ENCODE results near the gene R3HDM2.
"Not testable (repeated sequence)": the region's sequence is repeated elsewhere in the genome, so short reads cannot be mapped to it uniquely, and the experiment has no call there.

Gene R3HDM2

DNA sequence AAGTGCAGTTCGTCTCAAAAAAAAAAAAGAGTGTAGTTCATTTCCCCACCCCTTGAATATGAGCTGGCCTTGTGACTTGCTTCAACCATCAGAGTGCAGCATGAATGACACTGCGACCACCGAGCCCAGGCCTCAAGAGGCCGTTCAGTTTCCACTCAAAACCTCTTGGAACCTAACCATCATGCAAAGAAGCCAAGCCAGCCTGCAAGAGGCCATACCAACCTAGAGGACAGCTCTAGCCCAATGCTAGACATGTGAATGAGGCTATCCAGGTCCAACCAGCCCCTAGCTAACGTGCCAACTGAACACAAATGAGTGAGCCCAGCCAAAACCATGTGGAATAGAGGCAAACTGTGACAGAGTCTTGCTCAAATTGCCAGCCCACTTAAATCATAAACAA lies 29.7 kb downstream of the R3HDM2 start:
- Histone ChIP-seq H3K4me1 (ENCODE audit: control extremely low read depth in 1 of 4, control insufficient read depth in 4 of 4, insufficient read depth in 4 of 4, low read length in 3 of 4) (no peaks in the 10 kb centered on the region), H3K27ac (ENCODE audit: insufficient read depth in 1 of 2, low read depth in 1 of 2, low read length in 2 of 2, poor library complexity in 1 of 2, severe bottlenecking in 2 of 2) (no peak overlapping the region), H3K27me3 (replicated peaks in 2 of 5; ENCODE audit: control insufficient read depth in 4 of 5, insufficient read depth in 5 of 5, low read length in 4 of 5) (no peaks in the 10 kb centered on the region), H3K36me3 (ENCODE audit: control insufficient read depth in 4 of 4, insufficient read depth in 4 of 4, low read length in 3 of 4) (no peaks in the 10 kb centered on the region), H3K4me3 (ENCODE audit: control insufficient read depth in 1 of 7, extremely low read depth in 1 of 7, insufficient read depth in 4 of 7, low read depth in 2 of 7, low read length in 6 of 7) (no peak overlapping the region), H3K9me3 (ENCODE audit: control extremely low read depth in 1 of 5, control insufficient read depth in 4 of 5, insufficient read depth in 2 of 5, low read depth in 1 of 5, low read length in 4 of 5) (no peaks in the 10 kb centered on the region)
- no peak for DNase-seq
- POLR2A ChIA-PET, result no interaction called here
- 96% methylated on average over 4 of the region's 5 CpGs for WGBS (ENCODE audit: insufficient coverage)
- CTCF ChIA-PET, result interaction anchor here (0.6 to 1.9 kb wide), 5 partner anchors 8 to 163 kb away, joined by 3 to 9 read pairs (median 4); partner anchors contain the start of gene INHBE

DNA sequence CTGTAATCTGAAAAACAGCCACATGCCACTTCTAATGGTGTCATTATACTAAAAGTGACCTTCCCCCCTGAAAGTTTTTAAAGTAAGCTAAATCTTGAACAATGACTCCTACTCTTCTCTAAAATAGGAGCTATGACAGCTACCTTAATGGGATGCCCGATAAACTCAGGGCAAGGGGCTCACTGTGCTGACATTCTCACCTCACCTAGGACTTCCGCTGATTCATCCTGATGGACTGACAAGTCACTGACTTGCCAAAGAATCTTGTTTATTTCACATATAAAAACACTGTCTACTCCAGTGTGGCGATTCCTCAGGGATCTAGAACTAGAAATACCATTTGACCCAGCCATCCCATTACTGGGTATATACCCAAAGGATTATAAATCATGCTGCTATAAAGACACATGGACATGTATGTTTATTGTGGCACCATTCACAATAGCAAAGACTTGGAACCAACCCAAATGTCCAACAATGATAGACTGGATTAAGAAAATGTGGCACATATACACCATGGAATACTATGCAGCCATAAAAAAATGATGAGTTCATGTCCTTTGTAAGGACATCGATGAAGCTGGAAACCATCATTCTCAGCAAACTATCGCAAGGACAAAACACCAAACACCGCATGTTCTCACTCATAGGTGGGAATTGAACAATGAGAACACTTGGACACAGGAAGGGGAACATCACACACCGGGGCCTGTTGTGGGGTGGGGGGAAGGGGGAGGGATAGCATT lies 31.0 kb downstream of the R3HDM2 start:
- ChIA-PET POLR2A (interaction anchor here (0.6 kb wide), 1 partner anchor 29 kb away, joined by 3 read pairs; no protein-coding TSS in a partner anchor), CTCF (interaction anchor here (1.4 to 1.5 kb wide), 2 partner anchors 8 to 92 kb away, joined by 4 to 5 read pairs; no protein-coding TSS in a partner anchor)
- WGBS (ENCODE audit: insufficient coverage), result 100% methylated on average over 2 of the region's 7 CpGs

DNA sequence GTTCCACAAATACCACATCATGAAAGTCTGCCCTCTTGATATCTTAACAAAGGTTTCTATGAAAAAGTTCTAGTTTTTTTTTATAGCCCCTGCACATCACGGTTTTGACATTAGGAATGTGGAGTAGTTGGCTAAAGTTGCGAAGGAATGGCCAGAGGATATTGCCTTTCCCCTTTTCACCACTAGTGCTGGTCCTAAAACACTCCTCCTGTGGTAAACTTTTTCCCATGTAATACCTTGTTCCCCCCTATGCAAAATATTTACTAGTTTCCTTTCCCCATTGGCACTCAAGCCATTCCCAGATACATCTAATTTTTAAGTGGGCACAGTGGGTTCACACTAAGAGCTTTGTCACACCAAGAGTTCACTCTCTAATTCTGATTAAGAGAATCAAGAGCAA lies 33.4 kb downstream of the R3HDM2 start:
- DNase-seq, result no peak
- Histone ChIP-seq H3K4me1 (ENCODE audit: control extremely low read depth in 1 of 4, control insufficient read depth in 4 of 4, insufficient read depth in 4 of 4, low read length in 3 of 4) (no peaks in the 10 kb centered on the region), H3K36me3 (ENCODE audit: control insufficient read depth in 4 of 4, insufficient read depth in 4 of 4, low read length in 3 of 4) (peaks cover 4 to 12% (median 7%) of the 10 kb centered on the region in 4 experiments), H3K9me3 (ENCODE audit: control extremely low read depth in 1 of 5, control insufficient read depth in 4 of 5, insufficient read depth in 2 of 5, low read depth in 1 of 5, low read length in 4 of 5) (no peaks in the 10 kb centered on the region), H3K27ac (ENCODE audit: insufficient read depth in 1 of 2, low read depth in 1 of 2, low read length in 2 of 2, poor library complexity in 1 of 2, severe bottlenecking in 2 of 2) (no peak overlapping the region), H3K27me3 (replicated peaks in 2 of 5; ENCODE audit: control insufficient read depth in 4 of 5, insufficient read depth in 5 of 5, low read length in 4 of 5) (no peaks in the 10 kb centered on the region), H3K4me3 (ENCODE audit: control insufficient read depth in 1 of 7, extremely low read depth in 1 of 7, insufficient read depth in 4 of 7, low read depth in 2 of 7, low read length in 6 of 7) (no peak overlapping the region)
- CTCF ChIA-PET, result no interaction called here
- POLR2A ChIA-PET, result no interaction called here
- WGBS (ENCODE audit: insufficient coverage), result 83% methylated on average over 1 of the region's 2 CpGs

More for the DNA sequence above, 31.0 kb downstream of the R3HDM2 start:
- H3K27ac ChIP-seq (ENCODE audit: insufficient read depth in 1 of 2, low read depth in 1 of 2, low read length in 2 of 2, poor library complexity in 1 of 2, severe bottlenecking in 2 of 2); H3K4me1 ChIP-seq (ENCODE audit: control extremely low read depth in 1 of 4, control insufficient read depth in 4 of 4, insufficient read depth in 4 of 4, low read length in 3 of 4); DNase-seq; H3K36me3 ChIP-seq (ENCODE audit: control insufficient read depth in 4 of 4, insufficient read depth in 4 of 4, low read length in 3 of 4); H3K27me3 ChIP-seq (replicated peaks in 2 of 5; ENCODE audit: control insufficient read depth in 4 of 5, insufficient read depth in 5 of 5, low read length in 4 of 5); H3K9me3 ChIP-seq (ENCODE audit: control extremely low read depth in 1 of 5, control insufficient read depth in 4 of 5, insufficient read depth in 2 of 5, low read depth in 1 of 5, low read length in 4 of 5); H3K4me3 ChIP-seq (ENCODE audit: control insufficient read depth in 1 of 7, extremely low read depth in 1 of 7, insufficient read depth in 4 of 7, low read depth in 2 of 7, low read length in 6 of 7): not testable (repeated sequence)

DNA sequence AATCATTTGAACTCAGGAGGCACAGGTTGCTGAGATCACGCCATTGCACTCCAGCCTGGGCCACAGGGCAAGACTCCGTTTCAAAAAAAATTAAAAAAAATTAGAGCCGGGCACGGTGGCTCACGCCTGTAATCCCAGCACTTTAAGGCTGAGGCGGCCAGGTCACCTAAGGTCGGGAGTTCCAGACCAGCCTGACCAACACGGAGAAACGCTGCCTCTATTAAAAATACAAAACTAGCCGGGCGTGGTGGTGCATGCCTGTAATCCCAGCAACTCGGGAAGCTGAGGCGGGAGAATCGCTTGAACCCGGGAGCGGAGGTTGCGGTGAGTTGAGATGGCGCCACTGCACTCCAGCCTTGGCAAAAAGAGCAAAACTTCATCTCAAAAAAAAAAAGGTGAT lies 35.7 kb downstream of the R3HDM2 start:
- DNase-seq, result no peak
- no peak overlapping the region for H3K27ac ChIP-seq (ENCODE audit: insufficient read depth in 1 of 2, low read depth in 1 of 2, low read length in 2 of 2, poor library complexity in 1 of 2, severe bottlenecking in 2 of 2)
- H3K9me3 ChIP-seq (ENCODE audit: control extremely low read depth in 1 of 5, control insufficient read depth in 4 of 5, insufficient read depth in 2 of 5, low read depth in 1 of 5, low read length in 4 of 5), result no peaks in the 10 kb centered on the region
- no peaks in the 10 kb centered on the region for H3K27me3 ChIP-seq (replicated peaks in 2 of 5; ENCODE audit: control insufficient read depth in 4 of 5, insufficient read depth in 5 of 5, low read length in 4 of 5)
- no peak overlapping the region for H3K4me3 ChIP-seq (ENCODE audit: control insufficient read depth in 1 of 7, extremely low read depth in 1 of 7, insufficient read depth in 4 of 7, low read depth in 2 of 7, low read length in 6 of 7)
- CTCF ChIA-PET, result interaction anchor here (0.9 kb wide), 1 partner anchor 44 kb away, joined by 3 read pairs; no protein-coding TSS in a partner anchor
- POLR2A ChIA-PET, result no interaction called here
- no peaks in the 10 kb centered on the region for H3K4me1 ChIP-seq (ENCODE audit: control extremely low read depth in 1 of 4, control insufficient read depth in 4 of 4, insufficient read depth in 4 of 4, low read length in 3 of 4)
- H3K36me3 ChIP-seq (ENCODE audit: control insufficient read depth in 4 of 4, insufficient read depth in 4 of 4, low read length in 3 of 4), result peaks cover 4 to 17% (median 10%) of the 10 kb centered on the region in 4 experiments
- 95% methylated on average over 18 of the region's 18 CpGs for WGBS (ENCODE audit: insufficient coverage)

DNA sequence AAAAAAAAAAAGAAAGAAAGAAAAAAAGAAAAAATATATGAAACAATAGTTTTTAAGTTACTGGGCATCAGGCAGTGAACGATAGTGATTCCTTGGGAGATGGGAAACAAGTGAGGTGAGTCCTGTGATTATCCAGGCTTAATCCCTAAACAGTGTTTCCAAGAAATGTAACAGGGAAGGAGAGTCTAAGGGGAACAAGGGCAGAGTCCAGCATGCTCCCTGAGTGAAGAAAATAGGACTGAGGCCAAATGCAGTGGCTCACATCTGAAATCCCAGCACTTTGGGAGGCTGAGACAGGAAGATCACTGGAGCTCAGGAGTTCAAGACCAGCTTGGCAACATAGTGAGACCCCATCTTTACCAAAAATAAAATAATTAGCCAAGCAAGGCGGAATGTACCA lies 40.7 kb downstream of the R3HDM2 start:
- CTCF ChIA-PET, result interaction anchor here (1.0 to 2.7 kb wide), 4 partner anchors 11 to 74 kb away, joined by 3 to 9 read pairs (median 3); no protein-coding TSS in a partner anchor

DNA sequence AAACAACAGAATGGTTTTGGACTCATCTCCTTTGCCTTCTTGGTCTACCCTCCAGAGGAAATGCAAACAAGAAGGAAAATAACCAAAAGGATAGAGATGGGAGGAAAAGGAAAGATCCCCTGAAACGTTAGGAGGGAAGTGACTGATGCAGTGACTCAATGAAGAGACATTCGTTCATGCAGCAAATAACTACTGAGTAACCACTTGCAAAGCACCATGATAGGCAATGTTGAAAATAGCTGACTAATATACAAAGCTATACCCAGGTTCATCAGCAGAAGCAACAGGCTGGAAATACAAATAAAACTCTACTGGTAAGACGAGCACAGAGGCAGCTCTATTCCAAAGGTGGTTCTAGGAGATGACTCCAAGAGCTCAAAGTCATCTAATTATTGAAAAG lies 41.8 kb downstream of the R3HDM2 start:
- H3K9me3 ChIP-seq (ENCODE audit: control extremely low read depth in 1 of 5, control insufficient read depth in 4 of 5, insufficient read depth in 2 of 5, low read depth in 1 of 5, low read length in 4 of 5), result no peaks in the 10 kb centered on the region
- ChIA-PET POLR2A (interaction anchor here (0.6 kb wide), 1 partner anchor 122 kb away, joined by 4 read pairs; no protein-coding TSS in a partner anchor), CTCF (interaction anchor here (1.3 to 2.7 kb wide), 4 partner anchors 12 to 81 kb away, joined by 3 to 9 read pairs (median 3); no protein-coding TSS in a partner anchor)
- no peak for DNase-seq
- H3K4me1 ChIP-seq (ENCODE audit: control extremely low read depth in 1 of 4, control insufficient read depth in 4 of 4, insufficient read depth in 4 of 4, low read length in 3 of 4), result no peaks in the 10 kb centered on the region
- H3K27me3 ChIP-seq (replicated peaks in 2 of 5; ENCODE audit: control insufficient read depth in 4 of 5, insufficient read depth in 5 of 5, low read length in 4 of 5), result no peaks in the 10 kb centered on the region
- H3K4me3 ChIP-seq (ENCODE audit: control insufficient read depth in 1 of 7, extremely low read depth in 1 of 7, insufficient read depth in 4 of 7, low read depth in 2 of 7, low read length in 6 of 7), result no peak overlapping the region
- H3K36me3 ChIP-seq (ENCODE audit: control insufficient read depth in 4 of 4, insufficient read depth in 4 of 4, low read length in 3 of 4), result peaks cover 0 to 13% (median 6%) of the 10 kb centered on the region in 4 experiments
- no peak overlapping the region for H3K27ac ChIP-seq (ENCODE audit: insufficient read depth in 1 of 2, low read depth in 1 of 2, low read length in 2 of 2, poor library complexity in 1 of 2, severe bottlenecking in 2 of 2)
- WGBS (ENCODE audit: insufficient coverage), result 69% methylated on average over 3 of the region's 3 CpGs

More for the DNA sequence above, 40.7 kb downstream of the R3HDM2 start:
- WGBS (ENCODE audit: insufficient coverage), result 100% methylated on average over 1 of the region's 2 CpGs
- DNase-seq, result no peak
- H3K27ac ChIP-seq (ENCODE audit: insufficient read depth in 1 of 2, low read depth in 1 of 2, low read length in 2 of 2, poor library complexity in 1 of 2, severe bottlenecking in 2 of 2), result no peak overlapping the region
- peaks cover 0 to 18% (median 11%) of the 10 kb centered on the region in 4 experiments for H3K36me3 ChIP-seq (ENCODE audit: control insufficient read depth in 4 of 4, insufficient read depth in 4 of 4, low read length in 3 of 4)
- H3K9me3 ChIP-seq (ENCODE audit: control extremely low read depth in 1 of 5, control insufficient read depth in 4 of 5, insufficient read depth in 2 of 5, low read depth in 1 of 5, low read length in 4 of 5), result no peaks in the 10 kb centered on the region
- no peaks in the 10 kb centered on the region for H3K27me3 ChIP-seq (replicated peaks in 2 of 5; ENCODE audit: control insufficient read depth in 4 of 5, insufficient read depth in 5 of 5, low read length in 4 of 5)
- no peak overlapping the region for H3K4me3 ChIP-seq (ENCODE audit: control insufficient read depth in 1 of 7, extremely low read depth in 1 of 7, insufficient read depth in 4 of 7, low read depth in 2 of 7, low read length in 6 of 7)
- no peaks in the 10 kb centered on the region for H3K4me1 ChIP-seq (ENCODE audit: control extremely low read depth in 1 of 4, control insufficient read depth in 4 of 4, insufficient read depth in 4 of 4, low read length in 3 of 4)
- POLR2A ChIA-PET, result no interaction called here

DNA sequence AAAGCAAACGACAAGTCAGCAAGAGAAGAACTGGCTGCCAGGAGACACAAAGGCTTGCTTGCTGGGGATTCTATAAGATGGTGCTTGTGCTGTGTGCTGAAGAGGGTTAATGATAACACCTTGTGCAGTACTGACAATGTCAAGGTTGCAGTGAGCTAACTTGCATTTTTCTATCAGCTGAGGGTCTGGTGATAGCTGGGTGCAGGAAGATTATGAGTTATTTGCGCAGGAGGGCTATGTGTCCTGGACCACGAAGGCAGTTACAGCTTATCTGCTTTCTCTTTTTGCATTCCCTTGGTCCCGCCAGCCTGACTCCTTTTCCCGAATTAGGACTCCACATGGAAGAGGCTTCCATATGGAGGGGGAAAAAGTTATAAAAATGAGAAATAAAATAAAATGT lies 42.4 kb downstream of the R3HDM2 start:
- no peak overlapping the region for H3K27ac ChIP-seq (ENCODE audit: insufficient read depth in 1 of 2, low read depth in 1 of 2, low read length in 2 of 2, poor library complexity in 1 of 2, severe bottlenecking in 2 of 2)
- WGBS (ENCODE audit: insufficient coverage), result 99% methylated on average over 4 of the region's 5 CpGs
- ChIA-PET POLR2A (interaction anchor here (0.7 kb wide), 1 partner anchor 18 kb away, joined by 3 read pairs; no protein-coding TSS in a partner anchor), CTCF (interaction anchor here (1.4 to 2.7 kb wide), 2 partner anchors 13 to 81 kb away, joined by 3 to 9 read pairs; no protein-coding TSS in a partner anchor)
- H3K9me3 ChIP-seq (ENCODE audit: control extremely low read depth in 1 of 5, control insufficient read depth in 4 of 5, insufficient read depth in 2 of 5, low read depth in 1 of 5, low read length in 4 of 5), result no peaks in the 10 kb centered on the region
- no peaks in the 10 kb centered on the region for H3K4me1 ChIP-seq (ENCODE audit: control extremely low read depth in 1 of 4, control insufficient read depth in 4 of 4, insufficient read depth in 4 of 4, low read length in 3 of 4)
- no peak overlapping the region for H3K4me3 ChIP-seq (ENCODE audit: control insufficient read depth in 1 of 7, extremely low read depth in 1 of 7, insufficient read depth in 4 of 7, low read depth in 2 of 7, low read length in 6 of 7)
- H3K27me3 ChIP-seq (replicated peaks in 2 of 5; ENCODE audit: control insufficient read depth in 4 of 5, insufficient read depth in 5 of 5, low read length in 4 of 5), result no peaks in the 10 kb centered on the region
- no peak for DNase-seq
- peaks cover 0 to 13% (median 6%) of the 10 kb centered on the region in 4 experiments for H3K36me3 ChIP-seq (ENCODE audit: control insufficient read depth in 4 of 4, insufficient read depth in 4 of 4, low read length in 3 of 4)

All from common myeloid progenitor, CD34-positive (primary cell).